PC-9 (cell line): ENCODE measurements around the gene DSG2. TPM values are rescaled to one million over a fixed set of nuclear protein-coding genes. Genes with fewer than 3 reads are reported as not detected.

Experiments used
- BruUV-seq: library from RNA; stranded (reverse); fragments of 400-500 nt; replicated peaks from 2 replicates; lab custom pipeline; 2021; lab: Mats Ljungman, UMichigan
- CTCF ChIA-PET: fragments of 300-600 bp; sonication (Branson Sonifier 250); formaldehyde crosslinking; loops from one replicate; lab custom pipeline; 2022; ENCODE audit warnings: antibody characterized with exemption; lab: Charles Lee
- POLR2A ChIA-PET: fragments of 300-600 bp; sonication (Branson Sonifier 250); formaldehyde crosslinking; loops from one replicate; lab custom pipeline; 2022; ENCODE audit warnings: antibody characterized with exemption; ENCODE audit not compliant: unreplicated experiment; lab: Charles Lee
- DNase-seq, 2 experiments: peaks; one replicate each; pipeline versions ENCODE4 v3.0.0 to v3.0.0-alpha.2; 2015 to 2022; ENCODE audit warnings: mixed read lengths in 1 of 2
- H2AFZ ChIP-seq: fragments of 200-600 bp; sonication (generic); 2 replicates; pipeline ENCODE4 v1.8.1; 2017; ENCODE audit warnings: antibody characterized with exemption
- H3F3A ChIP-seq: fragments of 200-600 bp; sonication (generic); 2 replicates; pipeline ENCODE4 v1.8.1; 2017; ENCODE audit warnings: antibody characterized with exemption, mild to moderate bottlenecking, low read depth; ENCODE audit not compliant: insufficient read depth
- H3K27ac ChIP-seq: fragments of 200-600 bp; sonication (generic); 2 replicates; pipeline ENCODE4 v1.6.1; 2016; ENCODE audit warnings: mixed run types
- H3K27me3 ChIP-seq: fragments of 200-600 bp; sonication (generic); 2 replicates; pipeline ENCODE4 v1.6.1; 2016; ENCODE audit warnings: low read depth, mixed run types; ENCODE audit not compliant: insufficient read depth
- H3K36me3 ChIP-seq: fragments of 200-600 bp; sonication (generic); 2 replicates; pipeline ENCODE4 v1.6.1; 2016; ENCODE audit warnings: low read depth, mixed run types
- H3K4me1 ChIP-seq: fragments of 200-600 bp; sonication (generic); replicated peaks from 2 replicates; pipeline ENCODE4 v1.6.1; 2016; ENCODE audit warnings: mixed run types; ENCODE audit not compliant: insufficient read depth
- H3K4me2 ChIP-seq: fragments of 200-600 bp; sonication (generic); 2 replicates; pipeline ENCODE4 v1.6.1; 2017; ENCODE audit warnings: mixed run types
- H3K4me3 ChIP-seq: fragments of 200-600 bp; sonication (generic); 2 replicates; pipeline ENCODE4 v1.6.1; 2016; ENCODE audit warnings: mixed run types
- H3K79me2 ChIP-seq: fragments of 200-600 bp; sonication (generic); 2 replicates; pipeline ENCODE4 v1.6.1; 2017; ENCODE audit warnings: low read depth, mixed run types
- H3K9me2 ChIP-seq: fragments of 200-600 bp; sonication (generic); 2 replicates; pipeline ENCODE4 v1.8.1; 2017; ENCODE audit warnings: mild to moderate bottlenecking; ENCODE audit not compliant: insufficient read depth
- H3K9me3 ChIP-seq: fragments of 200-600 bp; sonication (generic); 2 replicates; pipeline ENCODE4 v1.8.1; 2016; ENCODE audit warnings: low read depth; ENCODE audit not compliant: insufficient read depth
- H4K20me1 ChIP-seq: fragments of 200-600 bp; sonication (generic); 2 replicates; pipeline ENCODE4 v1.8.1; 2017; ENCODE audit not compliant: insufficient read depth
- CTCF ChIP-seq: fragments of 200-600 bp; sonication (generic); conservative IDR thresholded peaks from 2 replicates; pipeline ENCODE4 v1.6.1; 2017; ENCODE audit warnings: mixed run types, antibody characterized with exemption, mild to moderate bottlenecking, moderate library complexity
- EZH2 ChIP-seq: fragments of 200-600 bp; sonication (generic); IDR thresholded peaks from 2 replicates; pipeline ENCODE4 v1.8.0; 2017; ENCODE audit warnings: antibody characterized with exemption, low read depth
- intact Hi-C: fragments of 100-400 bp; cut with micrococcal nuclease; formaldehyde crosslinking; loops from one replicate; pipeline ENCODE4 v1.10.0; 2022; ENCODE audit not compliant: unreplicated experiment
- total RNA-seq: library from RNA; stranded (reverse); gene quantifications from 2 replicates; pipeline ENCODE4 v1.2.3, GENCODE V29; 2021

The DSG2 gene
- total RNA-seq, 1 experiment from 2014 or later, result 90.1 TPM

GRCh38 chr18:31577195-31577594 lies 79.2 kb downstream of the DSG2 start:
- Histone ChIP-seq H3K9me2 (no peaks in the 10 kb centered on the region), H3K4me3 (no peak overlapping the region), H3K79me2 (no peaks in the 10 kb centered on the region), H2AFZ (no peak overlapping the region), H3K27ac (no peak overlapping the region), H4K20me1 (no peaks in the 10 kb centered on the region), H3K9me3 (no peaks in the 10 kb centered on the region), H3K27me3 (no peaks in the 10 kb centered on the region), H3K4me2 (no peak overlapping the region), H3K36me3 (no peaks in the 10 kb centered on the region), H3F3A (no peaks in the 10 kb centered on the region), H3K4me1 (no peaks in the 10 kb centered on the region)
- DNase-seq, result no peak
- intact Hi-C loops, result no loop called here
- CTCF ChIA-PET, result no interaction called here
- POLR2A ChIA-PET, result no interaction called here
- BruUV-seq, result no TSS peak
- TF ChIP-seq CTCF (no peak), EZH2 (no peak)

GRCh38 chr18:31578126-31578525 lies 80.1 kb downstream of the DSG2 start:
- H3K79me2 ChIP-seq, result no peaks in the 10 kb centered on the region
- H3K36me3 ChIP-seq, result no peaks in the 10 kb centered on the region
- ChIA-PET POLR2A (no interaction called here), CTCF (no interaction called here)
- no TSS peak for BruUV-seq
- TF ChIP-seq EZH2 (no peak), CTCF (no peak)
- H3K4me3 ChIP-seq, result no peak overlapping the region
- no peaks in the 10 kb centered on the region for H3F3A ChIP-seq
- DNase-seq, result no peak
- H3K9me2 ChIP-seq, result no peaks in the 10 kb centered on the region
- intact Hi-C loops, result no loop called here
- H3K4me2 ChIP-seq, result no peak overlapping the region
- H4K20me1 ChIP-seq, result no peaks in the 10 kb centered on the region
- no peaks in the 10 kb centered on the region for H3K27me3 ChIP-seq
- H3K9me3 ChIP-seq, result no peaks in the 10 kb centered on the region
- H2AFZ ChIP-seq, result no peak overlapping the region
- no peak overlapping the region for H3K27ac ChIP-seq
- no peaks in the 10 kb centered on the region for H3K4me1 ChIP-seq

GRCh38 chr18:31579375-31579774 lies 81.4 kb downstream of the DSG2 start:
- no TSS peak for BruUV-seq
- no peak overlapping the region for H2AFZ ChIP-seq
- CTCF ChIA-PET, result no interaction called here
- H3K9me2 ChIP-seq, result no peaks in the 10 kb centered on the region
- H3K9me3 ChIP-seq, result no peaks in the 10 kb centered on the region
- H3K27ac ChIP-seq, result no peak overlapping the region
- no peak for TF ChIP-seq CTCF
- TF ChIP-seq EZH2, result no peak
- POLR2A ChIA-PET, result no interaction called here
- H3K36me3 ChIP-seq, result no peaks in the 10 kb centered on the region
- H4K20me1 ChIP-seq, result no peaks in the 10 kb centered on the region
- no peaks in the 10 kb centered on the region for H3F3A ChIP-seq
- no peaks in the 10 kb centered on the region for H3K79me2 ChIP-seq
- no peak for DNase-seq
- intact Hi-C loops, result no loop called here
- no peak overlapping the region for H3K4me2 ChIP-seq
- H3K4me1 ChIP-seq, result no peaks in the 10 kb centered on the region
- H3K4me3 ChIP-seq, result no peak overlapping the region
- H3K27me3 ChIP-seq, result no peaks in the 10 kb centered on the region
